GM12875 (cell line): Measurements from ENCODE around the gene CNRIP1.

Experiments used
- H3K4me3 ChIP-seq: one replicate; pipeline ENCODE4 v1.5.1; 2011; ENCODE audit warnings: low read depth, low read length, control low read depth
- TF ChIP-seq, protein P1 (sequence below): IDR thresholded peaks from 2 replicates; pipeline ENCODE4 v1.5.1; 2011; ENCODE audit warnings: low read depth, mild to moderate bottlenecking, control low read depth, inconsistent platforms, low read length, moderate library complexity, borderline replicate concordance; ENCODE audit not compliant: insufficient read depth

Gene CNRIP1

GRCh38 chr2:68363721-68364120, 44.0 kb upstream of the CNRIP1 start:
- TF ChIP-seq, protein P1, sequence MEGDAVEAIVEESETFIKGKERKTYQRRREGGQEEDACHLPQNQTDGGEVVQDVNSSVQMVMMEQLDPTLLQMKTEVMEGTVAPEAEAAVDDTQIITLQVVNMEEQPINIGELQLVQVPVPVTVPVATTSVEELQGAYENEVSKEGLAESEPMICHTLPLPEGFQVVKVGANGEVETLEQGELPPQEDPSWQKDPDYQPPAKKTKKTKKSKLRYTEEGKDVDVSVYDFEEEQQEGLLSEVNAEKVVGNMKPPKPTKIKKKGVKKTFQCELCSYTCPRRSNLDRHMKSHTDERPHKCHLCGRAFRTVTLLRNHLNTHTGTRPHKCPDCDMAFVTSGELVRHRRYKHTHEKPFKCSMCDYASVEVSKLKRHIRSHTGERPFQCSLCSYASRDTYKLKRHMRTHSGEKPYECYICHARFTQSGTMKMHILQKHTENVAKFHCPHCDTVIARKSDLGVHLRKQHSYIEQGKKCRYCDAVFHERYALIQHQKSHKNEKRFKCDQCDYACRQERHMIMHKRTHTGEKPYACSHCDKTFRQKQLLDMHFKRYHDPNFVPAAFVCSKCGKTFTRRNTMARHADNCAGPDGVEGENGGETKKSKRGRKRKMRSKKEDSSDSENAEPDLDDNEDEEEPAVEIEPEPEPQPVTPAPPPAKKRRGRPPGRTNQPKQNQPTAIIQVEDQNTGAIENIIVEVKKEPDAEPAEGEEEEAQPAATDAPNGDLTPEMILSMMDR = no peak
- no peak overlapping the region for H3K4me3 ChIP-seq

DNA sequence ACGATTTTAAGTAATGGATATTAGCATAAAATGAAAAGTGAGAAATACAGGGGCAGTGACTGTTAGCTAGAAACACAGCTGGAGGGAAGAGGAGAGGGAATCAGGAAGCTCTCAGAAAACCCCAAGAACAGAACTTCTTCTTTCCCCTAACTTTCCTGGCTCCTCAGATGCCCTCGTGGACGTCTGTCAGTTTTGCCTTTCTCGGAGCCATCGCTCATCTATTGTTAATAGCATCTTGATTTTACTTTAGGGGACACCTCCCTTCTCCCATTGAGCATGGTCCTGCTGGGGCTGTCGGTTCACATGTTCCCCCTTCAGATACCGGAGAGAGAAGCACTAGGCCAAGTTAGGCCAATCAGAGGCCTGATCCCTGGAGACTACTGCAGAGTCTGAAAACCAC, 43.0 kb upstream of the CNRIP1 start:
- TF ChIP-seq, protein P1 = no peak
- no peak overlapping the region for H3K4me3 ChIP-seq

DNA sequence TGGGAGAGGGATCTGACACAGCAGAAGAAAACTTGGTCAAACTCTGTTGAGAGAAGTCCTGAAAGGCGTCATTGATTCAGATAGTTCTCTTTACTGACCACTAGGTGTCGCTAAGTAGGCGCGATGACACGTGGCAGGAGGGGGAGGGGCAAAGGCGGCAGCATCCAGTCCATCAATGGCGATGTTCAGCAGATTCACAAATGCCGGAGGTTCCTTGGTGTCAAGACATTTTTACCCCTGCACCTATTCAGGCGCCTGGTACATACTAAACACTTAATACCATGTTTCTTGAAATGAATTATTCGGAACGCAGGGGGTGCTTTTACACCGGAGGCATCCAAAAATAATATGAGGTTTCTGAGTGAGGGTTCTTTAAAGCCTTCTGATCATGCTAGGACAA, 42.3 kb upstream of the CNRIP1 start:
- TF ChIP-seq, protein P1 = peak; percentile 78
- H3K4me3 ChIP-seq = no peak overlapping the region

- no peak overlapping the region for H3K4me3 ChIP-seq
- TF ChIP-seq, protein P1 = peak; percentile 42; the same call in 1 of the 2 replicates
These were observed 40.1 kb upstream of the CNRIP1 start for GRCh38 chr2:68359889-68360288.

DNA sequence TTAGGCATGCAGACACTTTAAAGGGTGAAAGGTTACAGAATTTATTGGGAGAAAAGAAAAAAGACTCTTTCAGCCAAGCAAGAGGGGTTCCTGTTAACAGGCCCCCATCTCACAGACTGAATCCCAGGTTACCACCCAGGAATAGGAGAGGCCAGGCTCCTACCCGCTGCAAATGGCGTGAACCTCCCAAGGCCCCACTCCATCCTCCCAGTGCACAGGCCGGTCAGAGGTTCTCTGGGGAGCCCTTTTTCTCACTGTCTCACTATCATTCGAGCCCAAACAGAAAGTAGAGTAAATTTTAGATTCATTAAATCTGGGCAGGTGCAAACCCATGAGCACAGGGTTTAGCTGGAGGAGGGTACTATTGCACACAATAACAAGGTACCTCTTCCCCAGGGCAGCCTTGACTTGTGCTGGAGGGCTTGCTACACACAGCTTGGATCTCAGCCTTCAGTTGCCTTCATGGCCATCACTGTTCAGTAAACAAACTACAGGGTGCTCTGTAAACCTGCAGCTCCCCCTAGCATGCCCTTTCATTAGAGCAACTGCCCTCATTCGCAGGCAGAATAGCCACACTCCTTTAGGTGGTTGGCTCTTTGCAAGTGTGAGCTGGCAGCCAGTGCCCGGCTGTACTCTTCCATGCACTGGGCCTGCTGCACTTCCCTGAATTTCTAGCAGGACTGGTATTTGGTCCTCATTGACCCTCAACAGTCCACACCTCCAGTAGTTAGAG, 38.0 kb upstream of the CNRIP1 start:
- TF ChIP-seq, protein P1 = peak; percentile 71; the same call in 1 of the 2 replicates

DNA sequence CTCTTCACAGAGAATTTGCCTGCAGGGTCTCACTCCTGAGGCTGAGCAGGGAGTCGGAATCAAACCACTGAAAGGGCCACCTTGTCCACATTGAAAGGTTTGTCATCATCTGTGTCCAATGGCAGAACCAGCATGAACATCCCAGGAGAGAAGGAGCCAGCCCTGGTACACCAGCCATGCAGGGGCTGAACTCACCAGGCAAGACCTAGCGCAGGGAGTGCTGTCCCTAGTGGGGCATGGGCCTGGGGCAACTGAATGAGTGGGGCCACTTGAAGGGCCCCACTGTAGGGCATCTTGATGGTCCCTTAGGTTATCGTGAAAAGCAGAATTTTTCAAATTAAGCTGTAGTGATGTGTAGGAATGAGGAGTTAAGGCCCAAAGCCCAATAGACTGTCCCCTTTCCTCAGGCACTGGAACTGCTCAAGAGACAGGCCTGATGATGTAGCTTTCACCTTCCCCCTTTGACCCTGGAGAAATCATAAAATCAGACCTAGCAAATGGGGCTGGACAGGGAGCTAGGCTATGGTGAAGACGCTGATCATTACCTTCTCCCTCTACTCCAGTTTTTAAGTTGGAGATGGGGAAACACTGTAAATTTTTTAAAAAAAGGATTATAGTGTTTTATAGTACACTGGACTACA, 37.0 kb upstream of the CNRIP1 start:
- TF ChIP-seq, protein P1 = no peak
- no peak overlapping the region for H3K4me3 ChIP-seq

More for the DNA sequence above, 38.0 kb upstream of the CNRIP1 start:
- no peak overlapping the region for H3K4me3 ChIP-seq
